B cell (primary cell): ENCODE measurements around the gene CCDC170. TPM values are rescaled to one million over a fixed set of nuclear protein-coding genes. Genes with fewer than 3 reads are reported as not detected.
"Not testable (repeated sequence)": the region's sequence is repeated elsewhere in the genome, so short reads cannot be mapped to it uniquely, and the experiment has no call there.

Experiments used
- ATAC-seq: fragments of 200-7000 bp; cut with Tn5 transposase; one replicate; pipeline ENCODE4 v1.10.0; 2021; ENCODE audit warnings: low read depth, mild to moderate bottlenecking, moderate number of reproducible peaks, moderate library complexity
- CTCF ChIA-PET: fragments of 350-600 bp; sonication (Branson Sonifier 250); formaldehyde crosslinking; loops from one replicate; lab custom pipeline; 2021; ENCODE audit warnings: antibody characterized with exemption, inconsistent platforms; lab: Charles Lee
- POLR2A ChIA-PET: fragments of 350-600 bp; sonication (Branson Sonifier 250); formaldehyde crosslinking; loops from one replicate; lab custom pipeline; 2021; ENCODE audit warnings: antibody characterized with exemption; lab: Charles Lee
- DNase-seq: peaks from one replicate; pipeline ENCODE4 v3.0.0; 2013
- H2AFZ ChIP-seq: 2 replicates; pipeline ENCODE4 v1.6.1; 2012; ENCODE audit warnings: mild to moderate bottlenecking, low read depth, low read length; ENCODE audit not compliant: insufficient read depth, poor library complexity, severe bottlenecking
- H3K27ac ChIP-seq, 2 donors: 1 replicate in 1 of 2; 2 replicates in 1 of 2; pipeline ENCODE4 v1.5.1; 2012 to 2013; ENCODE audit warnings: low read length in 2 of 2, mild to moderate bottlenecking in 2 of 2, moderate library complexity in 1 of 2
- H3K27me3 ChIP-seq, 4 experiments: fragments of 200-600 bp in 1 of 4; sonication (generic) in 1 of 4; replicated peaks in 1 of 4; 1 replicate in 2 of 4; 2 replicates in 2 of 4; pipeline versions ENCODE4 v1.6.1 to v1.7.0; 2013 to 2016; ENCODE audit warnings: low read length in 3 of 4, mild to moderate bottlenecking in 2 of 4, mixed read lengths in 1 of 4, moderate library complexity in 1 of 4; ENCODE audit not compliant: insufficient read depth in 4 of 4, control insufficient read depth in 3 of 4; ENCODE audit errors: control extremely low read depth in 1 of 4
- H3K36me3 ChIP-seq, 2 experiments: replicated peaks in 1 of 2; 1 replicate in 1 of 2; 2 replicates in 1 of 2; pipeline versions ENCODE4 v1.6.1 to v1.7.1; 2013; ENCODE audit warnings: low read length in 1 of 2; ENCODE audit not compliant: insufficient read depth in 2 of 2, control insufficient read depth in 1 of 2; ENCODE audit errors: control extremely low read depth in 1 of 2, extremely low read depth in 1 of 2
- H3K4me1 ChIP-seq, 2 donors: fragments of 200-600 bp in 1 of 2; sonication (generic) in 1 of 2; 1 replicate in 1 of 2; 2 replicates in 1 of 2; pipeline versions ENCODE4 v1.5.1 to v1.6.1; 2013 to 2017; ENCODE audit warnings: low read length in 2 of 2; ENCODE audit not compliant: control insufficient read depth in 2 of 2, insufficient read depth in 2 of 2
- H3K4me2 ChIP-seq: replicated peaks from 2 replicates; pipeline ENCODE3; 2012; ENCODE audit warnings: mild to moderate bottlenecking, low read depth, low read length; ENCODE audit not compliant: poor library complexity, severe bottlenecking
- H3K4me3 ChIP-seq, 5 experiments: fragments of 200-600 bp in 1 of 5; sonication (generic) in 1 of 5; 1 replicate in 3 of 5; 2 replicates in 2 of 5; pipeline versions ENCODE4 v1.5.1 to v1.7.0; 2011 to 2016; ENCODE audit warnings: low read length in 4 of 5, mild to moderate bottlenecking in 4 of 5, low read depth in 2 of 5, control low read depth in 1 of 5, moderate library complexity in 1 of 5; ENCODE audit not compliant: insufficient read depth in 1 of 5; ENCODE audit errors: control extremely low read depth in 1 of 5, extremely low read depth in 1 of 5
- H3K79me2 ChIP-seq: fragments of 200-600 bp; sonication (generic); one replicate; pipeline ENCODE4 v1.6.0; 2016; ENCODE audit warnings: low read length; ENCODE audit not compliant: control insufficient read depth, insufficient read depth
- H3K9ac ChIP-seq: fragments of 200-600 bp; sonication (generic); 2 replicates; pipeline ENCODE4 v1.6.1; 2017; ENCODE audit warnings: mild to moderate bottlenecking, low read length, moderate library complexity
- H3K9me3 ChIP-seq, 3 donors: one replicate each; pipeline versions ENCODE4 v1.6.1 to v1.7.1; 2013; ENCODE audit warnings: low read length in 2 of 3; ENCODE audit not compliant: control insufficient read depth in 2 of 3, insufficient read depth in 1 of 3; ENCODE audit errors: control extremely low read depth in 1 of 3
- H4K20me1 ChIP-seq: 2 replicates; pipeline ENCODE4 v1.6.0; 2012; ENCODE audit warnings: mild to moderate bottlenecking, low read length; ENCODE audit not compliant: insufficient read depth, control insufficient read depth, poor library complexity, severe bottlenecking
- H3K27ac Mint-ChIP-seq: one replicate; pipeline ENCODE4 v1.8.0; 2021; ENCODE audit warnings: mixed read lengths
- H3K27me3 Mint-ChIP-seq: one replicate; pipeline ENCODE4 v1.8.0; 2021; ENCODE audit warnings: mixed read lengths
- H3K4me1 Mint-ChIP-seq: one replicate; pipeline ENCODE4 v1.8.0; 2021; ENCODE audit warnings: mixed read lengths
- H3K4me3 Mint-ChIP-seq: one replicate; pipeline ENCODE4 v1.8.0; 2021; ENCODE audit warnings: mixed read lengths
- H3K9me3 Mint-ChIP-seq: one replicate; pipeline ENCODE4 v1.8.0; 2022; ENCODE audit warnings: mixed read lengths; ENCODE audit not compliant: insufficient read depth
- CTCF ChIP-seq: fragments of 200-600 bp; IDR thresholded peaks from one replicate; pipeline ENCODE4 v1.8.0; 2022; ENCODE audit warnings: antibody characterized with exemption, mild to moderate bottlenecking
- EZH2 ChIP-seq: IDR thresholded peaks from 2 replicates; pipeline ENCODE4 v1.6.1; 2012; ENCODE audit warnings: borderline replicate concordance, low read depth, mild to moderate bottlenecking, moderate library complexity, low read length; ENCODE audit not compliant: insufficient read depth, poor library complexity, severe bottlenecking
- WGBS: methylation state at CpG from one replicate; pipeline ENCODE4 v1.1.5; 2013; ENCODE audit warnings: missing lambda C conversion rate; ENCODE audit not compliant: insufficient coverage; 5-methylcytosine and 5-hydroxymethylcytosine counted together
- intact Hi-C: fragments of 100-400 bp; cut with micrococcal nuclease; formaldehyde crosslinking; loops from one replicate; pipeline ENCODE4 v1.10.0; 2022
- polyA plus RNA-seq: library from polyadenylated mRNA; depleted of rRNA; stranded (reverse); fragments of >200 nt; gene quantifications from 2 replicates; pipeline ENCODE4 v1.2.3, GENCODE V29; 2012
- total RNA-seq, 2 donors: library from RNA; stranded (reverse); fragments of 120-200 nt in 1 of 2; gene quantifications; 1 replicate in 1 of 2; 2 replicates in 1 of 2; pipeline versions ENCODE4 v1.2.3 to v1.2.4, GENCODE V29; 2013 to 2022

The CCDC170 gene
- total and polyA plus RNA-seq, 2 donors (not counting 1 experiment from before 2014, with no cell fraction given), result 0.01 TPM; not detected in 1

- Mint-ChIP-seq H3K27me3 (no peaks in the 10 kb centered on the region), H3K4me3 (no peak overlapping the region), H3K27ac (no peak overlapping the region), H3K9me3 (no peaks in the 10 kb centered on the region), H3K4me1 (peaks cover 19% of the 10 kb centered on the region)
- WGBS, result no CpG with 5 or more reads among the region's 4 CpGs
- ChIA-PET CTCF (interaction anchor here (0.7 to 1.4 kb wide), 3 partner anchors 41 to 678 kb away, joined by 3 to 4 read pairs (median 4); no protein-coding TSS in a partner anchor), POLR2A (no interaction called here)
- ATAC-seq (no peak), DNase-seq (no peak)
- H3K4me3 ChIP-seq, result no peak overlapping the region
- H3K4me2 ChIP-seq, result no peak overlapping the region
- peaks cover 2 to 5% of the 10 kb centered on the region in 2 experiments for H3K36me3 ChIP-seq
- no peak overlapping the region for H2AFZ ChIP-seq
- no peaks in the 10 kb centered on the region for H3K9me3 ChIP-seq
- H3K79me2 ChIP-seq, result peaks cover 38% of the 10 kb centered on the region
- no peak overlapping the region for H3K9ac ChIP-seq
- H4K20me1 ChIP-seq, result peaks cover 7% of the 10 kb centered on the region
- no peaks in the 10 kb centered on the region for H3K27me3 ChIP-seq
- H3K27ac ChIP-seq, result no peak overlapping the region
- intact Hi-C loops, result no loop called here
- peaks cover 6 to 7% of the 10 kb centered on the region in 2 donors for H3K4me1 ChIP-seq
- TF ChIP-seq CTCF (no peak), EZH2 (no peak)
These were observed 46.6 kb upstream of the CCDC170 start for GRCh38 chr6:151447237-151447636.

GRCh38 chr6:151448623-151449022 is 45.2 kb upstream of the CCDC170 start:
- Mint-ChIP-seq H3K27me3 (no peaks in the 10 kb centered on the region), H3K27ac (no peak overlapping the region), H3K4me1 (peaks cover 24% of the 10 kb centered on the region), H3K4me3 (no peak overlapping the region), H3K9me3 (no peaks in the 10 kb centered on the region)
- no peak overlapping the region for H3K9ac ChIP-seq
- no peak for DNase-seq
- H2AFZ ChIP-seq, result no peak overlapping the region
- 87% methylated on average over 10 of the region's 12 CpGs for WGBS
- no peak for ATAC-seq
- no peak overlapping the region for H3K4me2 ChIP-seq
- peaks cover 38% of the 10 kb centered on the region for H3K79me2 ChIP-seq
- H3K36me3 ChIP-seq, result peaks cover 2 to 5% of the 10 kb centered on the region in 2 experiments
- H3K9me3 ChIP-seq, result no peaks in the 10 kb centered on the region
- TF ChIP-seq CTCF, result no peak
- no peak for TF ChIP-seq EZH2
- intact Hi-C loops, result no loop called here
- CTCF ChIA-PET, result interaction anchor here (0.7 to 1.4 kb wide), 2 partner anchors 42 to 56 kb away, joined by 3 to 4 read pairs; no protein-coding TSS in a partner anchor
- H3K27ac ChIP-seq, result no peak overlapping the region
- H3K27me3 ChIP-seq, result no peaks in the 10 kb centered on the region
- H3K4me1 ChIP-seq, result peaks cover 14% of the 10 kb centered on the region in 2 donors
- H4K20me1 ChIP-seq, result no peaks in the 10 kb centered on the region
- POLR2A ChIA-PET, result interaction anchor here (0.7 kb wide), 1 partner anchor 1424 kb away, joined by 8 read pairs; no protein-coding TSS in a partner anchor
- no peak overlapping the region for H3K4me3 ChIP-seq

GRCh38 chr6:151450928-151451327 is 42.9 kb upstream of the CCDC170 start:
- peak overlapping the region; percentile 84 for H3K4me2 ChIP-seq
- H3K4me3 ChIP-seq, result peak overlapping the region in 1 of 5 experiments; percentile 94
- CTCF ChIA-PET, result interaction anchor here (0.9 to 3.3 kb wide), 6 partner anchors 9 to 437 kb away, joined by 3 to 11 read pairs (median 6); no protein-coding TSS in a partner anchor
- H3K27me3 ChIP-seq, H3K27me3 Mint-ChIP-seq, H4K20me1 ChIP-seq, DNase-seq, H3K27ac ChIP-seq, H3K27ac Mint-ChIP-seq, H3K36me3 ChIP-seq, ATAC-seq, H3K9me3 Mint-ChIP-seq, H3K9me3 ChIP-seq: not testable (repeated sequence)
- POLR2A ChIA-PET, result interaction anchor here (2.1 kb wide), 1 partner anchor 61 kb away, joined by 16 read pairs; no protein-coding TSS in a partner anchor
- peaks cover 18 to 20% of the 10 kb centered on the region in 2 donors for H3K4me1 ChIP-seq
- H3K4me3 Mint-ChIP-seq, result peak overlapping the region; percentile 97
- H3K79me2 ChIP-seq, result peaks cover 45% of the 10 kb centered on the region
- peaks cover 29% of the 10 kb centered on the region for H3K4me1 Mint-ChIP-seq
- 80% methylated on average over 1 of the region's 6 CpGs for WGBS
- intact Hi-C loops, result loop anchor here (5.0 to 10.0 kb wide), 2 partner anchors 851 to 1706 kb away; partner anchors contain the start of genes NUP43 and PCMT1
- H2AFZ ChIP-seq, result peak overlapping the region; percentile 96
- H3K9ac ChIP-seq, result peak overlapping the region; percentile 84
